GM12892 (cell line): ENCODE data around the gene PROZ.

Experiments used
- POLR2A ChIP-seq: IDR thresholded peaks from 2 replicates; pipeline ENCODE4 v1.6.1; 2011; ENCODE audit warnings: low read depth, low read length, control low read depth
- POLR2AphosphoS5 ChIP-seq: IDR thresholded peaks from 2 replicates; pipeline ENCODE4 v1.6.1; 2011; ENCODE audit warnings: low read depth, low read length, control low read depth
- TAF1 ChIP-seq: IDR thresholded peaks from 2 replicates; pipeline ENCODE4 v1.6.1; 2011; ENCODE audit warnings: low read depth, mild to moderate bottlenecking, control low read depth, low read length, borderline replicate concordance

DNA sequence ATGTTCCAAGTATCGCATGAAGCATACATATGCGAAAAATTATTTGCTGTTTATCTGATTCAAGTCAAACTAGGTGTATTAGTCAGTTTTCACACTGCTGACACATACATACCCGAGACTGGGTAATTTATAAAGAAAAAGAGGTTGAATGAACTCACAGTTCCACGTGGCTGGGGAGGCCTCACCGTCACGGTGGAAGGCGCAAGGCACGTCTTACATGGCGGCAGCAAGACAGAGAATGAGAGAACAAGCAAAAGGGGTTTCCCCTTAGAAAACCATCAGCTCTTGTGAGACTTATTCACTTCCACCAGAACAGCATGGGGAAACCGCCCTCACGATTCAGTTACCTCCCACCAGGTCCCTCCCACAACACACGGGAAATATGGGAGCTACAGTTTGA is 13.0 kb upstream of the PROZ start:
- TF ChIP-seq POLR2AphosphoS5 (no peak), POLR2A (no peak), TAF1 (no peak)
